ENCODE measurements around the gene ACOXL.
"Not testable (repeated sequence)": the region's sequence is repeated elsewhere in the genome, so short reads cannot be mapped to it uniquely, and the experiment has no call there.

ACOXL gene

GRCh38 chr2:111039628-111040383 lies 307.4 kb downstream of the ACOXL start:
- Histone ChIP-seq H3K9me3 (ENCODE audit: control insufficient read depth, low read length) (no peaks in the 10 kb centered on the region), H3K27ac (ENCODE audit: insufficient read depth, low read depth, low read length, poor library complexity, severe bottlenecking) (no peak overlapping the region), H3K36me3 (ENCODE audit: control insufficient read depth, insufficient read depth, low read length) (no peaks in the 10 kb centered on the region), H3K4me3 (ENCODE audit: insufficient read depth, low read depth, low read length) (no peak overlapping the region), H3K27me3 (ENCODE audit: control insufficient read depth, insufficient read depth, low read length, poor library complexity, severe bottlenecking) (no peaks in the 10 kb centered on the region), H3K4me1 (ENCODE audit: control insufficient read depth, insufficient read depth, low read length) (peaks cover 6% of the 10 kb centered on the region)
- 93 to 94% methylated on average over 5 of the region's 5 CpGs for WGBS, 2 experiments

- no peak overlapping the region for H3K27ac ChIP-seq (ENCODE audit: insufficient read depth, low read depth, low read length, poor library complexity, severe bottlenecking)
- H3K36me3 ChIP-seq (ENCODE audit: control insufficient read depth, insufficient read depth, low read length): no peaks in the 10 kb centered on the region
- WGBS, 2 experiments: 79 to 81% methylated on average over 12 of the region's 12 CpGs
- no peaks in the 10 kb centered on the region for H3K27me3 ChIP-seq (ENCODE audit: control insufficient read depth, insufficient read depth, low read length, poor library complexity, severe bottlenecking)
- H3K9me3 ChIP-seq (ENCODE audit: control insufficient read depth, low read length): no peaks in the 10 kb centered on the region
- H3K4me3 ChIP-seq (ENCODE audit: insufficient read depth, low read depth, low read length): no peak overlapping the region
- H3K4me1 ChIP-seq (ENCODE audit: control insufficient read depth, insufficient read depth, low read length): peaks cover 6% of the 10 kb centered on the region
Measured at GRCh38 chr2:111041398-111042202, 309.2 kb downstream of the ACOXL start.

GRCh38 chr2:111042261-111042660 lies 309.9 kb downstream of the ACOXL start:
- 94 to 96% methylated on average over 6 of the region's 6 CpGs for WGBS, 2 experiments
- Histone ChIP-seq H3K4me1 (ENCODE audit: control insufficient read depth, insufficient read depth, low read length) (peaks cover 6% of the 10 kb centered on the region), H3K27me3 (ENCODE audit: control insufficient read depth, insufficient read depth, low read length, poor library complexity, severe bottlenecking) (no peaks in the 10 kb centered on the region), H3K36me3 (ENCODE audit: control insufficient read depth, insufficient read depth, low read length) (no peaks in the 10 kb centered on the region), H3K4me3 (ENCODE audit: insufficient read depth, low read depth, low read length) (no peak overlapping the region), H3K9me3 (ENCODE audit: control insufficient read depth, low read length) (no peaks in the 10 kb centered on the region), H3K27ac (ENCODE audit: insufficient read depth, low read depth, low read length, poor library complexity, severe bottlenecking) (no peak overlapping the region)

GRCh38 chr2:111042772-111043771 lies 310.7 kb downstream of the ACOXL start:
- Histone ChIP-seq H3K9me3 (ENCODE audit: control insufficient read depth, low read length) (no peaks in the 10 kb centered on the region), H3K4me1 (ENCODE audit: control insufficient read depth, insufficient read depth, low read length) (peaks cover 6% of the 10 kb centered on the region), H3K36me3 (ENCODE audit: control insufficient read depth, insufficient read depth, low read length) (no peaks in the 10 kb centered on the region), H3K27me3 (ENCODE audit: control insufficient read depth, insufficient read depth, low read length, poor library complexity, severe bottlenecking) (no peaks in the 10 kb centered on the region), H3K27ac (ENCODE audit: insufficient read depth, low read depth, low read length, poor library complexity, severe bottlenecking) (no peak overlapping the region), H3K4me3 (ENCODE audit: insufficient read depth, low read depth, low read length) (no peak overlapping the region)
- WGBS, 2 experiments: 84 to 85% methylated on average over 20 of the region's 20 CpGs

GRCh38 chr2:111044066-111044465 lies 311.7 kb downstream of the ACOXL start:
- H3K9me3 ChIP-seq (ENCODE audit: control insufficient read depth, low read length): no peaks in the 10 kb centered on the region
- no peak overlapping the region for H3K4me3 ChIP-seq (ENCODE audit: insufficient read depth, low read depth, low read length)
- no peak overlapping the region for H3K27ac ChIP-seq (ENCODE audit: insufficient read depth, low read depth, low read length, poor library complexity, severe bottlenecking)
- H3K4me1 ChIP-seq (ENCODE audit: control insufficient read depth, insufficient read depth, low read length): peaks cover 6% of the 10 kb centered on the region
- no peaks in the 10 kb centered on the region for H3K36me3 ChIP-seq (ENCODE audit: control insufficient read depth, insufficient read depth, low read length)
- H3K27me3 ChIP-seq (ENCODE audit: control insufficient read depth, insufficient read depth, low read length, poor library complexity, severe bottlenecking): no peaks in the 10 kb centered on the region
- WGBS, 2 experiments: 70 to 71% methylated on average over 4 of the region's 4 CpGs

GRCh38 chr2:111045236-111045635 lies 312.9 kb downstream of the ACOXL start:
- not testable (repeated sequence) for H3K27ac ChIP-seq (ENCODE audit: insufficient read depth, low read depth, low read length, poor library complexity, severe bottlenecking); H3K9me3 ChIP-seq (ENCODE audit: control insufficient read depth, low read length); H3K4me3 ChIP-seq (ENCODE audit: insufficient read depth, low read depth, low read length); H3K27me3 ChIP-seq (ENCODE audit: control insufficient read depth, insufficient read depth, low read length, poor library complexity, severe bottlenecking); H3K4me1 ChIP-seq (ENCODE audit: control insufficient read depth, insufficient read depth, low read length); H3K36me3 ChIP-seq (ENCODE audit: control insufficient read depth, insufficient read depth, low read length)
- WGBS, 2 experiments: 89 to 93% methylated on average over 6 of the region's 6 CpGs

- Histone ChIP-seq H3K27me3 (ENCODE audit: control insufficient read depth, insufficient read depth, low read length, poor library complexity, severe bottlenecking) (no peaks in the 10 kb centered on the region), H3K27ac (ENCODE audit: insufficient read depth, low read depth, low read length, poor library complexity, severe bottlenecking) (no peak overlapping the region), H3K9me3 (ENCODE audit: control insufficient read depth, low read length) (no peaks in the 10 kb centered on the region), H3K36me3 (ENCODE audit: control insufficient read depth, insufficient read depth, low read length) (no peaks in the 10 kb centered on the region), H3K4me3 (ENCODE audit: insufficient read depth, low read depth, low read length) (no peak overlapping the region), H3K4me1 (ENCODE audit: control insufficient read depth, insufficient read depth, low read length) (peaks cover 6% of the 10 kb centered on the region)
- WGBS, 2 experiments: 94 to 95% methylated on average over 9 of the region's 9 CpGs
Measured at GRCh38 chr2:111045771-111046444, 313.5 kb downstream of the ACOXL start.

- H3K36me3 ChIP-seq (ENCODE audit: control insufficient read depth, insufficient read depth, low read length): no peaks in the 10 kb centered on the region
- H3K27ac ChIP-seq (ENCODE audit: insufficient read depth, low read depth, low read length, poor library complexity, severe bottlenecking): no peak overlapping the region
- whole genome bisulfite sequencing, 2 experiments: 95% methylated on average over 5 of the region's 5 CpGs
- no peaks in the 10 kb centered on the region for H3K27me3 ChIP-seq (ENCODE audit: control insufficient read depth, insufficient read depth, low read length, poor library complexity, severe bottlenecking)
- no peak overlapping the region for H3K4me3 ChIP-seq (ENCODE audit: insufficient read depth, low read depth, low read length)
- H3K4me1 ChIP-seq (ENCODE audit: control insufficient read depth, insufficient read depth, low read length): peaks cover 4% of the 10 kb centered on the region
- no peaks in the 10 kb centered on the region for H3K9me3 ChIP-seq (ENCODE audit: control insufficient read depth, low read length)
Measured at GRCh38 chr2:111046670-111047069, 314.3 kb downstream of the ACOXL start.

- Histone ChIP-seq H3K27ac (ENCODE audit: insufficient read depth, low read depth, low read length, poor library complexity, severe bottlenecking) (no peak overlapping the region), H3K27me3 (ENCODE audit: control insufficient read depth, insufficient read depth, low read length, poor library complexity, severe bottlenecking) (no peaks in the 10 kb centered on the region), H3K4me1 (ENCODE audit: control insufficient read depth, insufficient read depth, low read length) (peaks cover 3% of the 10 kb centered on the region), H3K36me3 (ENCODE audit: control insufficient read depth, insufficient read depth, low read length) (no peaks in the 10 kb centered on the region), H3K9me3 (ENCODE audit: control insufficient read depth, low read length) (no peaks in the 10 kb centered on the region), H3K4me3 (ENCODE audit: insufficient read depth, low read depth, low read length) (no peak overlapping the region)
- 93 to 97% methylated on average over 12 of the region's 12 CpGs for whole genome bisulfite sequencing, 2 experiments
Measured at GRCh38 chr2:111048856-111049768, 316.7 kb downstream of the ACOXL start.

Measured in ectodermal cell (in vitro differentiated cells).